GM18507 (cell line): ENCODE measurements around the gene CNIH3.

Experiments
- DNase-seq: peaks from one replicate; pipeline ENCODE4 v3.0.0; 2011; ENCODE audit warnings: low read depth; ENCODE audit not compliant: insufficient read length; ENCODE audit errors: extremely low spot score
- FAIRE-seq: peaks from 2 replicates; lab custom pipeline; 2011; peaks lifted over from hg19 to GRCh38; lab: Jason Lieb, UNC

Gene CNIH3

GRCh38 chr1:224784265-224785039 lies 168.3 kb downstream of the CNIH3 start:
- DNase-seq (no peak), FAIRE-seq (no peak)

- DNase-seq (no peak), FAIRE-seq (no peak)
Measured at GRCh38 chr1:224785040-224785328, 168.9 kb downstream of the CNIH3 start.

- DNase-seq = no peak
- no peak for FAIRE-seq
Measured at GRCh38 chr1:224785622-224786021, 169.5 kb downstream of the CNIH3 start.

GRCh38 chr1:224786533-224787250 lies 170.6 kb downstream of the CNIH3 start:
- FAIRE-seq (peak; percentile 42), DNase-seq (no peak)

- no peak for FAIRE-seq
- no peak for DNase-seq
Measured at GRCh38 chr1:224789311-224789710, 173.2 kb downstream of the CNIH3 start.
